HepG2 (cell line): Measurements from ENCODE around the gene ZCCHC7. TPM values are rescaled to one million over a fixed set of nuclear protein-coding genes. Genes with fewer than 3 reads are reported as not detected.

ENCODE experiments used
- ATAC-seq: fragments of 200-7000 bp; cut with Tn5 transposase; 3 replicates; pipeline ENCODE4 v1.9.1; 2020; ENCODE audit warnings: mild to moderate bottlenecking, moderate library complexity
- BruUV-seq: library from RNA; stranded (reverse); fragments of 400-500 nt; replicated peaks from 2 replicates; lab custom pipeline; 2021; lab: Mats Ljungman, UMichigan
- CTCF ChIA-PET: fragments of 300-600 bp; formaldehyde crosslinking; extraction: SDS; loops from one replicate; lab custom pipeline; 2021; ENCODE audit warnings: low total read pairs, inconsistent platforms, low intra/inter-chr PET ratio; lab: Yijun Ruan, JAX
- POLR2A ChIA-PET: fragments of 350-600 bp; sonication (Branson Sonifier 250); formaldehyde crosslinking; loops from one replicate; lab custom pipeline; 2020; ENCODE audit warnings: antibody characterized with exemption, inconsistent platforms; lab: Yijun Ruan, JAX
- DNase-seq: peaks from one replicate; pipeline ENCODE4 v3.0.0-alpha.2; 2015; ENCODE audit warnings: low spot score
- FAIRE-seq: peaks from 3 replicates; lab custom pipeline; 2011; peaks lifted over from hg19 to GRCh38; lab: Jason Lieb, UNC
- H2AFZ ChIP-seq: one replicate; pipeline ENCODE4 v1.6.1; 2011; ENCODE audit warnings: low read length, inconsistent platforms
- H3K27ac ChIP-seq: fragments of 300-600 bp; 3 replicates; pipeline ENCODE4 v1.8.0; 2011; ENCODE audit warnings: mixed run types, mild to moderate bottlenecking, mixed read lengths, low read length, inconsistent platforms; ENCODE audit not compliant: insufficient read depth; ENCODE audit errors: extremely low read length
- H3K27me3 ChIP-seq, 2 experiments: fragments of 200-600 bp in 1 of 2; 2 replicates in 1 of 2; 3 replicates in 1 of 2; pipeline versions ENCODE4 v1.6.0 to v1.8.0; 2011; ENCODE audit warnings: low read length in 2 of 2, mild to moderate bottlenecking in 2 of 2, moderate library complexity in 2 of 2, inconsistent platforms in 1 of 2; ENCODE audit not compliant: insufficient read depth in 2 of 2, control insufficient read depth in 1 of 2
- H3K36me3 ChIP-seq, 2 experiments: fragments of 200-600 bp in 1 of 2; replicated peaks in 1 of 2; 2 replicates in 1 of 2; 3 replicates in 1 of 2; pipeline versions ENCODE4 v1.5.1 to v1.8.0; 2011; ENCODE audit warnings: low read length in 2 of 2, inconsistent platforms in 1 of 2; ENCODE audit not compliant: insufficient read depth in 2 of 2, control insufficient read depth in 1 of 2
- H3K4me1 ChIP-seq: 2 replicates; pipeline ENCODE4 v1.5.1; 2012; ENCODE audit warnings: low read length, inconsistent platforms; ENCODE audit not compliant: insufficient read depth
- H3K4me2 ChIP-seq: 2 replicates; pipeline ENCODE4 v1.6.0; 2011; ENCODE audit warnings: low read depth, low read length, inconsistent platforms
- H3K4me3 ChIP-seq, 3 experiments: fragments of 200-600 bp in 1 of 3; sonication (generic), shearing (Covaris generic) in 1 of 3; replicated peaks in 1 of 3; 2 replicates each; pipeline ENCODE4 v1.5.1; 2011 to 2016; ENCODE audit warnings: low read length in 3 of 3, inconsistent platforms in 2 of 3, low read depth in 2 of 3, mild to moderate bottlenecking in 2 of 3, control low read depth in 1 of 3, mixed read lengths in 1 of 3; ENCODE audit not compliant: insufficient read depth in 1 of 3
- H3K79me2 ChIP-seq: one replicate; pipeline ENCODE4 v1.6.1; 2011; ENCODE audit warnings: low read length, inconsistent platforms; ENCODE audit not compliant: insufficient read depth
- H3K9ac ChIP-seq: 2 replicates; pipeline ENCODE4 v1.6.0; 2011; ENCODE audit warnings: mild to moderate bottlenecking, low read depth, low read length, inconsistent platforms; ENCODE audit not compliant: insufficient read depth
- H3K9me3 ChIP-seq: 2 replicates; pipeline ENCODE4 v1.5.1; 2012; ENCODE audit warnings: mild to moderate bottlenecking, low read length
- H4K20me1 ChIP-seq: 2 replicates; pipeline ENCODE4 v1.6.0; 2011; ENCODE audit warnings: inconsistent platforms, mild to moderate bottlenecking, low read length, moderate library complexity; ENCODE audit not compliant: insufficient read depth
- AGO1 ChIP-seq: fragments of 200-400 bp; formaldehyde crosslinking; IDR thresholded peaks from 2 replicates; pipeline ENCODE4 v1.6.1; 2017; ENCODE audit warnings: mild to moderate bottlenecking, low read depth, low read length, moderate library complexity; ENCODE audit not compliant: poor library complexity, severe bottlenecking
- CEBPG ChIP-seq: IDR thresholded peaks from 2 replicates; pipeline ENCODE4 v1.6.1; 2016
- FOXM1 ChIP-seq: sonication (generic); formaldehyde crosslinking; IDR thresholded peaks from 2 replicates; pipeline ENCODE4 v1.5.0; 2020; ENCODE audit warnings: missing genetic modification reagents
- HDAC6 ChIP-seq: fragments of 200-600 bp; sonication (generic); IDR thresholded peaks from 2 replicates; pipeline ENCODE4 v1.7.0; 2017; ENCODE audit warnings: mild to moderate bottlenecking, antibody characterized with exemption, low read length, low read depth
- HMG20B ChIP-seq: conservative IDR thresholded peaks from 2 replicates; pipeline ENCODE4 v1.6.1; 2016; ENCODE audit warnings: missing genetic modification reagents, missing compliant biosample characterization
- KMT2B ChIP-seq: IDR thresholded peaks from 2 replicates; pipeline ENCODE4 v1.6.1; 2016; ENCODE audit warnings: missing genetic modification reagents, missing compliant biosample characterization
- MIER2 ChIP-seq: IDR thresholded peaks from 2 replicates; pipeline ENCODE4 v1.6.1; 2016; ENCODE audit warnings: missing biosample characterization, missing genetic modification reagents
- NRL ChIP-seq: sonication (generic); formaldehyde crosslinking; IDR thresholded peaks from 2 replicates; pipeline ENCODE4 v1.5.0; 2020; ENCODE audit warnings: missing genetic modification reagents, mild to moderate bottlenecking, moderate library complexity, borderline replicate concordance
- RXRB ChIP-seq: IDR thresholded peaks from 2 replicates; pipeline ENCODE4 v1.6.1; 2016; ENCODE audit warnings: borderline replicate concordance, missing genetic modification reagents, missing compliant biosample characterization
- SRSF9 ChIP-seq: fragments of 200-400 bp; formaldehyde crosslinking; IDR thresholded peaks from 2 replicates; pipeline ENCODE4 v1.6.1; 2018; ENCODE audit warnings: borderline replicate concordance, mild to moderate bottlenecking, low read depth, low read length; ENCODE audit not compliant: insufficient read depth, poor library complexity, severe bottlenecking
- TBL1XR1 ChIP-seq: fragments of 150-350 bp; IDR thresholded peaks from 2 replicates; pipeline ENCODE4 v1.6.1; 2014; ENCODE audit warnings: borderline replicate concordance, low read length; ENCODE audit not compliant: partially characterized antibody
- TEF ChIP-seq: sonication (generic); formaldehyde crosslinking; IDR thresholded peaks from 2 replicates; pipeline ENCODE4 v1.5.0; 2020; ENCODE audit warnings: missing genetic modification reagents
- ZNF121 ChIP-seq: sonication (generic); formaldehyde crosslinking; IDR thresholded peaks from 2 replicates; pipeline ENCODE4 v1.5.0; 2020; ENCODE audit warnings: mild to moderate bottlenecking, missing genetic modification reagents
- ZNF343 ChIP-seq: sonication (generic); formaldehyde crosslinking; IDR thresholded peaks from 2 replicates; pipeline ENCODE4 v1.4.0; 2020; ENCODE audit warnings: mild to moderate bottlenecking, missing genetic modification reagents
- ZNF362 ChIP-seq: sonication (generic); formaldehyde crosslinking; IDR thresholded peaks from 2 replicates; pipeline ENCODE4 v1.4.0; 2020; ENCODE audit warnings: missing genetic modification reagents, mild to moderate bottlenecking, borderline replicate concordance
- ZNF446 ChIP-seq: sonication (generic); formaldehyde crosslinking; IDR thresholded peaks from 2 replicates; pipeline ENCODE4 v1.5.0; 2020; ENCODE audit warnings: mild to moderate bottlenecking, missing genetic modification reagents
- ZNF746 ChIP-seq: sonication (generic); formaldehyde crosslinking; IDR thresholded peaks from 2 replicates; pipeline ENCODE4 v1.8.0; 2022; ENCODE audit warnings: mild to moderate bottlenecking, missing genetic modification reagents
- ZNF780A ChIP-seq: sonication (generic); formaldehyde crosslinking; IDR thresholded peaks from 2 replicates; pipeline ENCODE4 v1.8.0; 2022; ENCODE audit warnings: mild to moderate bottlenecking, missing genetic modification reagents, moderate library complexity
- WGBS: methylation state at CpG from one replicate; pipeline ENCODE4 v1.1.6; 2017; ENCODE audit warnings: low lambda C conversion rate; 5-methylcytosine and 5-hydroxymethylcytosine counted together
- in situ Hi-C: cut with HindIII; loops from 2 replicates; pipeline ENCODE4 v1.10.0; 2017; ENCODE audit warnings: low pct_unique_long_range_greater_than_20kb; ENCODE audit not compliant: extremely low pct_ligation_motif_present
- intact Hi-C: fragments of 100-400 bp; cut with micrococcal nuclease; formaldehyde crosslinking; loops from one replicate; pipeline ENCODE4 v1.10.0; 2022; ENCODE audit not compliant: unreplicated experiment
- polyA plus RNA-seq, 8 experiments: library from polyadenylated mRNA; depleted of rRNA in 3 of 8; stranded (reverse) in 7 of 8; unstranded in 1 of 8; fragments of >200 nt; fragmentation: Illumina TruSeq in 4 of 8; extraction: Trizol in 4 of 8; gene quantifications; 2 replicates each; pipeline versions ENCODE4 v1.2.1 to v1.2.3, GENCODE V29; 2011 to 2016; ENCODE audit warnings: low read depth in 4 of 8, missing spikeins in 1 of 8, mixed read lengths in 1 of 8; ENCODE audit not compliant: insufficient read depth in 1 of 8
- total RNA-seq, 5 experiments: library from RNA; depleted of rRNA; stranded (reverse); fragments of >200 nt; fragmentation: Illumina TruSeq; extraction: Trizol; gene quantifications; 2 replicates each; pipeline ENCODE4 v1.2.3, GENCODE V29; 2016; ENCODE audit warnings: low read depth in 1 of 5

ZCCHC7 gene
- total and polyA plus RNA-seq, 2 of the 13 experiments (the other 11 are each of a cell fraction or from before 2014, with no cell fraction given), result 13.6 to 19.3 TPM

- POLR2A ChIA-PET, result no interaction called here
- no peak overlapping the region for H3K9ac ChIP-seq
- in situ Hi-C loops (no loop called here), intact Hi-C loops (no loop called here)
- no peak for TF ChIP-seq TBL1XR1
- no peak for TF ChIP-seq ZNF446 (CRISPR knock-in tag)
- no peak for TF ChIP-seq ZNF746 (CRISPR knock-in tag)
- TF ChIP-seq, all 625 proteins: peak for 0
- no peaks in the 10 kb centered on the region for H3K79me2 ChIP-seq
- H4K20me1 ChIP-seq, result no peaks in the 10 kb centered on the region
- no peak overlapping the region for H3K4me2 ChIP-seq
- no peak overlapping the region for H3K4me3 ChIP-seq
- peaks cover 18% of the 10 kb centered on the region for H3K4me1 ChIP-seq
- DNase-seq, result no peak
- no TSS peak for BruUV-seq
- no peaks in the 10 kb centered on the region for H3K9me3 ChIP-seq
- CTCF ChIA-PET, result no interaction called here
- H2AFZ ChIP-seq, result no peak overlapping the region
- no peak for FAIRE-seq
- ATAC-seq, result no peak
- no peak overlapping the region for H3K27ac ChIP-seq
- H3K36me3 ChIP-seq, result no peaks in the 10 kb centered on the region
- 60% methylated on average over 3 of the region's 3 CpGs for WGBS
- H3K27me3 ChIP-seq, result 0 out of 5 replicates have a peak, but pooled peaks cover 0 to 3% of the 10 kb centered on the region in 2 experiments
Observed at GRCh38 chr9:37405350-37405749, 285.0 kb downstream of the ZCCHC7 start.

GRCh38 chr9:37405764-37406380 lies 285.5 kb downstream of the ZCCHC7 start:
- no peak overlapping the region for H3K27ac ChIP-seq
- FAIRE-seq, result no peak
- H3K27me3 ChIP-seq, result 0 out of 5 replicates have a peak, but pooled peaks cover 0 to 3% of the 10 kb centered on the region in 2 experiments
- H2AFZ ChIP-seq, result no peak overlapping the region
- POLR2A ChIA-PET, result no interaction called here
- CTCF ChIA-PET, result no interaction called here
- H3K4me2 ChIP-seq, result no peak overlapping the region
- TF ChIP-seq KMT2B (CRISPR knock-in tag) (no peak), CEBPG (0 out of 2 replicates have a peak, but pooled peaks have one; percentile 8), ZNF121 (CRISPR knock-in tag) (peak; percentile 89), SRSF9 (no peak), ZNF343 (no peak), NRL (CRISPR knock-in tag) (no peak), ZNF362 (CRISPR knock-in tag) (peak; percentile 23; the same call in 1 of the 2 replicates), HDAC6 (no peak), TEF (no peak), AGO1 (no peak), ZNF780A (CRISPR knock-in tag) (no peak), MIER2 (no peak), RXRB (CRISPR knock-in tag) (no peak), FOXM1 (no peak), HMG20B (CRISPR knock-in tag) (no peak)
- no peaks in the 10 kb centered on the region for H3K9me3 ChIP-seq
- no peak for ATAC-seq
- DNase-seq, result no peak
- no peaks in the 10 kb centered on the region for H3K36me3 ChIP-seq
- no peak overlapping the region for H3K4me3 ChIP-seq
- H3K79me2 ChIP-seq, result no peaks in the 10 kb centered on the region
- in situ Hi-C loops (no loop called here), intact Hi-C loops (no loop called here)
- H3K9ac ChIP-seq, result no peak overlapping the region
- WGBS, result 39% methylated on average over 10 of the region's 10 CpGs
- H4K20me1 ChIP-seq, result no peaks in the 10 kb centered on the region
- no TSS peak for BruUV-seq
- H3K4me1 ChIP-seq, result peaks cover 23% of the 10 kb centered on the region
